Measurements from ENCODE around the gene SLC5A1.
"Not testable (repeated sequence)": the region's sequence is repeated elsewhere in the genome, so short reads cannot be mapped to it uniquely, and the experiment has no call there.

DNA sequence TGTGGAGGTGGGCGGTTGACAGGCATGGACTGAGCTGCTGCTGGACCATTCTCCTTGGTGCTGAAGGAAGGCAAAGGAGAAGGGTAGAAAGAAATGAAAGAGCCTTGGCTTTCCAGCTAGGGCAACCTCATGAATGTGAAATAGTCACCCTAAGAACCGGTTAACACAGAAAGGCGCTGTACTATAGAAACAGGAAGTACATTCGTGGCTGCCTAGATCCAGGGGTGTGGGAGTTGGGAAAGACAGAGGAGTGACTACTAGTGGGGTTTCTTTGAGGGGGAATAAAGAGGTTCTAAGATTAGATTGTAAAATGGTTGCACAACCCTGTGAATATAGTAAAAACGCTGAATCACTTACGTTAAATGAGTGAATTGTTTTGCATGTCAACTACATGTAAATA is 108.6 kb downstream of the SLC5A1 start:
- not testable (repeated sequence) for TF ChIP-seq ZNF317 (CRISPR knock-in tag; IDR thresholded peaks at IDR 0.05; ENCODE audit: borderline replicate concordance, low read depth); CTCF (IDR thresholded peaks at IDR 0.05); CREB1 (CRISPR knock-in tag; IDR thresholded peaks at IDR 0.05); ZSCAN18 (CRISPR knock-in tag; IDR thresholded peaks at IDR 0.05); ATF3 (CRISPR knock-in tag; conservative IDR thresholded peaks at IDR 0.05)

Data from WTC11 (cell line).